ENCODE measurements around the gene TCFL5.
A peak's percentile ranks its signal among the peaks of the same experiment; 100 is the strongest.

- TF ChIP-seq CTCF (IDR thresholded peaks at IDR 0.05; ENCODE audit: low read depth, low read length) (peak; percentile 14; the same call in 1 of the 2 replicates), EZH2phosphoT487 (IDR thresholded peaks at IDR 0.05; ENCODE audit: low read depth) (no peak)
Observed at GRCh38 chr20:62893700-62894099, 32.1 kb upstream of the TCFL5 start.

All from OCI-LY3 (cell line).